Coronary artery (tissue), 2 donors: ENCODE data around the gene DNER.

Experiments used
- DNase-seq: peaks from one replicate; pipeline ENCODE4 v3.0.0-alpha.2; 2017; ENCODE audit warnings: low spot score
- H3K27ac ChIP-seq, 2 donors: fragments of 200-600 bp; sonication (generic); one replicate each; pipeline ENCODE4 v1.5.1; 2016 to 2019
- H3K4me3 ChIP-seq: fragments of 200-600 bp; sonication (generic); 2 replicates; pipeline ENCODE4 v1.5.1; 2016; ENCODE audit warnings: mild to moderate bottlenecking, moderate library complexity
- TF ChIP-seq, protein P1 (sequence below): fragments of 200-600 bp; sonication (generic); IDR thresholded peaks from one replicate; pipeline ENCODE4 v1.5.1; 2019; ENCODE audit warnings: antibody characterized with exemption

Gene DNER

DNA sequence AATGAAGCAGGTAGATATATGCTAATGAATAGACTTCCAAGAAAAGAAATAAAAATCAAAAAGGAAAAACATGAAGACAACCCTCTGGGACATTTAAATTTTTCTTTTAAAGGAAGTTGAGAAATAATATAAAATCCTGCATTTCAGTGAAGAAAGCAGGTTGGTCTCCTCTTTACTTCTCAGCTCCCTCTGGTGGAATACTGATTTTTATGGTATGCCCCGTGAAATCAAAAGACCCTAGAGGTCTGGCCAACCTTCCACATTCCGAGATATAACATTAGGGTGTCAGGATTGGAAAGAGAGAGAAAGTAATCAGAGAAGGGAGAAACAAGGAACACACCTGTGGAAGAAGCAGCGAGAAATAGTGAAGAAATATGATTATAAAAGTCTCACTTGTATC, 72.7 kb downstream of the DNER start:
- Histone ChIP-seq H3K4me3 (no peak overlapping the region), H3K27ac (no peak overlapping the region)
- no peak for DNase-seq
- TF ChIP-seq, protein P1, sequence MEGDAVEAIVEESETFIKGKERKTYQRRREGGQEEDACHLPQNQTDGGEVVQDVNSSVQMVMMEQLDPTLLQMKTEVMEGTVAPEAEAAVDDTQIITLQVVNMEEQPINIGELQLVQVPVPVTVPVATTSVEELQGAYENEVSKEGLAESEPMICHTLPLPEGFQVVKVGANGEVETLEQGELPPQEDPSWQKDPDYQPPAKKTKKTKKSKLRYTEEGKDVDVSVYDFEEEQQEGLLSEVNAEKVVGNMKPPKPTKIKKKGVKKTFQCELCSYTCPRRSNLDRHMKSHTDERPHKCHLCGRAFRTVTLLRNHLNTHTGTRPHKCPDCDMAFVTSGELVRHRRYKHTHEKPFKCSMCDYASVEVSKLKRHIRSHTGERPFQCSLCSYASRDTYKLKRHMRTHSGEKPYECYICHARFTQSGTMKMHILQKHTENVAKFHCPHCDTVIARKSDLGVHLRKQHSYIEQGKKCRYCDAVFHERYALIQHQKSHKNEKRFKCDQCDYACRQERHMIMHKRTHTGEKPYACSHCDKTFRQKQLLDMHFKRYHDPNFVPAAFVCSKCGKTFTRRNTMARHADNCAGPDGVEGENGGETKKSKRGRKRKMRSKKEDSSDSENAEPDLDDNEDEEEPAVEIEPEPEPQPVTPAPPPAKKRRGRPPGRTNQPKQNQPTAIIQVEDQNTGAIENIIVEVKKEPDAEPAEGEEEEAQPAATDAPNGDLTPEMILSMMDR = no peak

DNA sequence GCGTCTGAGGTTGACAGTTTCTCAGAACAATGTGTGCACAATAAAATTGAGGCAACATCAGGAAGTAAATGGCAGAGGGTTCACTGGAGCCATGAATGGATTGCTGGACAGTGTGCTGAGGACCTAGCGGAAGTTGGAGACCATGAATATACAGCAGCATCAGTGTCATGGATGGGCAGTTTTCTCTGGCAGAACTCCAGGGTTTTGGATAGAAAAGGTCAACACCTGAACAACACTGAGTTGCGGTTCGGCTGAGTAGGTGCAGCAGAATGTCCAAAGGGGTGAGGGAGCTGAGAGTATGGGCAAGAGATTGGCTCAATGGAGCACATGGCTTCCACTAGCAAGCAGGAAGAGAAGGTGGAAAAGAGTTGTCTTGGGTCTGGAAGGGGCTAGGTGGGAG, 73.7 kb downstream of the DNER start:
- no peak for DNase-seq
- TF ChIP-seq, protein P1 = no peak
- Histone ChIP-seq H3K4me3 (no peak overlapping the region), H3K27ac (no peak overlapping the region)

DNA sequence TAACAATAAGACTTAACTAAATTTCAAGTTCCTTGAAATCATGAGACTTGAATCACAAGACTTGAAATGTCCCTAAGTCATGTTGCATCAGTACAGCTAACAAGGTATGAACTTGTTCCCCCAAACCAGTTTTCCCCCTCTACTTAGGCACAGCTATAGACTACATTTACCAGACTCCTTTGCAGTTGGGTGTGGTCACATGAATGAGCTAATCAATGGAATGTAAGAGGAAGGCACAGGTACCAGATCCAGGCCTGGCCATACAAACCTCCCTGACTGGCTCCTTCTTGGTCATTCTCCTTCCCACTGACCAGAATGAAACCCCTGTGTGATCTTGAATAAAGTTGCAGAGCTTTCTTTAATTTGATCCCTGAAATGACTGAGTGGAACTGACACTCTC, 77.8 kb downstream of the DNER start:
- no peak for DNase-seq
- TF ChIP-seq, protein P1 = no peak
- H3K4me3 ChIP-seq = no peak overlapping the region
- no peak overlapping the region for H3K27ac ChIP-seq

DNA sequence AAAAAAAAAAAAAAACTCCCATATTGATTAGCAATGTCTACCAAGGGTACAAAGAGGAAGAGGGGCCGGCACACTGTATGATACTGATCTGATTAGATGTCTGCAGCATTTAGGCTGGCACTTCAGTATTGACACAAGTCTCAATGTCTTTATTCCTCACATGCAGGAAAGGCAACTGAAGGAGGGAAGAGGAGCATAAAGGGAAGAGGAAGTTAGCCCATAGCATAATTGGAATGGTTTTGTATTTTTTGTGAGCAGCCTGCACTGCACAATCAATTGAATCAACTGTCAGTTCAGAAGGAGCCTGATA, 79.0 kb downstream of the DNER start:
- Histone ChIP-seq H3K4me3 (no peak overlapping the region), H3K27ac (no peak overlapping the region)
- TF ChIP-seq, protein P1 = no peak
- DNase-seq = no peak

DNA sequence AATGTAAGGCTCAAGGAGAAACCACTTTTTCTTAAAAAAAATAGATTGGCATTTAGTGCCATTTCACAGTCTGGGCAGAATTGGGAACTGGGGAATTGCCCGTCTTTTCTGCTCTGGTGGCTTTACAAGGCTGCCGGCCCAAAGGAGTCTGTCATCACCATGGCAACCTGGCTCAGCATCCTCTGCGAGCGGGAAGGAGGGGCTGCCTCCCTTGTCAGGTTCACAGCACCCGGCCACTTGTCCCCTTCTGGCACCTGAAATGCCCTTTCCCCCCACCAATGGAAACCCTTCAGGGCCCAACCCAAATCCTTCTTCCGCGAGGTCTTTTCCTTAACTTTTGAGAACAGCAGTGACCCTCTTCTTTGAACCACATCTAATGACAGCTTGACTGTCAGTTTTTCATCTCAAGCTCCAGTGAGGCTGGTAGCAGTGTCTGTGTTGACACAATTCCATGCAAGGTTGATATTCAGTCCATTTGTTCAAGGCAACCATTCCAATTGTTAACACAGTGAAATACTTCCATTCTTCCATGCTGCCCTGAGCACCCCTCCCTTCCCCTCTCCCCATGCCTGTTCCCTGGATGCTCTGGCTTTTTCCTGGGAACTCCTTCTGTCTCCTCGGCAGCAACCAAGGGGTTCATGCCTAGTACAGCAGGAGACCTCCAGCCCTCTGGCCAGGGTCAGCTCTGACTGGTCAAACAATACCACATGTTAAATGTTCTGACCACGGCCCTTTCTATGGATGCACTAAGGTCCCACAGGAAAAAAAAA, 79.6 kb downstream of the DNER start:
- TF ChIP-seq, protein P1 = no peak
- Histone ChIP-seq H3K27ac (no peak overlapping the region), H3K4me3 (no peak overlapping the region)
- DNase-seq = no peak

DNA sequence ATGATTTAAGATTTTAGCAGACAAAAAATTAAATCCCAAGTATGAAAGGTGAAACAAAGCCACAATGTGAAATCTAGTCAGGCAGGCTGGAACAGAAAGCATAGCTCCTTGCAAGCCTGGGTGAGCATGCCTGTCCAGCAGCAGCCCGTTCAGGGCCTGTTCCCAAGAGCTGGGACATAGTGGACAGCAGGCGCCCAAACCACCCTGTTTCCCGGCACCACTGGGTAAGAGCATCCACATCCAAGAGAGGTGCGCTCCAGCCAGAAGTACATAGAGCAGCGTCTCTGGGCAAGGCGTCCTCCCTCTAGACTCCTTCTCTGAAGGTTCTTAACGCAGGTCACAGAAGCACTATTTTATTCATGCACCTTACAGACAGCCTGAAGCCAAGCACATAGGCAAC, 80.8 kb downstream of the DNER start:
- TF ChIP-seq, protein P1 = no peak
- no peak for DNase-seq
- Histone ChIP-seq H3K27ac (no peak overlapping the region), H3K4me3 (no peak overlapping the region)

DNA sequence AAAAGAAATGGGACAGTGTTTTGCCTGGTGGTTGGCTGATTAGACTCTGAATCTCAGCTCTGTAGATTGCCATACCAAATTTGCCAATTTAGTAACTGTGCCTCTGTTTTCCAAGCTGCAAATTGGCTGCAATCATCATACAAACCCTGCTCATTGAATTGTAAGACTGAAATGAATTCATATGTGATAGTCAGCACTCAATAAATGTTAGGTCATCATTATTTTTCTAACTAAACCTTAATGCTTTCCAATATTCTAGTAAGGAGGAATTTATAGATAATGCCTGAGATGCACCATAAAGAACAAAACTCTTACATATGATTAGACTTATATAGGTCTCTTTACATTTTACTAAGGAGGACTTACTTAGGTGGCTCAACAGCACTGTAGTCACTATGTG, 85.3 kb downstream of the DNER start:
- H3K4me3 ChIP-seq = no peak overlapping the region

More for the DNA sequence above, 85.3 kb downstream of the DNER start:
- no peak for DNase-seq
- H3K27ac ChIP-seq = no peak overlapping the region
- TF ChIP-seq, protein P1 = no peak
